MM.1S (cell line): Measurements from ENCODE around the gene MYL2.

Source experiments
- EZH2 ChIP-seq: fragments of 300-600 bp; sonication (generic); optimal IDR thresholded peaks from 2 replicates; pipeline ENCODE3; 2017; ENCODE audit warnings: low read depth, mild to moderate bottlenecking, antibody characterized with exemption, low read length, mixed read lengths
- TF ChIP-seq, protein P1 (sequence below): fragments of 300-600 bp; sonication (generic); IDR thresholded peaks from 2 replicates; pipeline ENCODE4 v1.5.1; 2016; ENCODE audit warnings: antibody characterized with exemption, low read length, mixed read lengths

DNA sequence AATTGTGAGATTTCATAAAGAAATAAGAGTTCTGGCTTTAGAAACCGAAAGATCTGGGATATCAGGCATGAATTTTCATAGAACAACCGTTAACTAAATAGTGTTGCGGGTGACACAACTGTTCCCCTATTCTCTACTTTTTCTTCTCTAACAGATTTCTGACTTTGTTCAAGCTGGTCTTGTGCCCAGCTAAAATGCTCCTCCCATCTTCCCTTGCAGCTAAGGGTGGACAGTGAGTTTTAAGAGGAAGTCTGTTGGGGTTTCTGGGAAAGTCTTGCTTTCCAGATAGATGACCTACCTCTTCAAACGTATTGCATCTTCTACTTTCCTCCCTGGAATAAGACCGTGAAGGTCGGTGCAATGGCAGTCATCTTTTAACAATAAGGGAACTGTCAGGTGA lies 54.9 kb downstream of the MYL2 start:
- TF ChIP-seq, protein P1, sequence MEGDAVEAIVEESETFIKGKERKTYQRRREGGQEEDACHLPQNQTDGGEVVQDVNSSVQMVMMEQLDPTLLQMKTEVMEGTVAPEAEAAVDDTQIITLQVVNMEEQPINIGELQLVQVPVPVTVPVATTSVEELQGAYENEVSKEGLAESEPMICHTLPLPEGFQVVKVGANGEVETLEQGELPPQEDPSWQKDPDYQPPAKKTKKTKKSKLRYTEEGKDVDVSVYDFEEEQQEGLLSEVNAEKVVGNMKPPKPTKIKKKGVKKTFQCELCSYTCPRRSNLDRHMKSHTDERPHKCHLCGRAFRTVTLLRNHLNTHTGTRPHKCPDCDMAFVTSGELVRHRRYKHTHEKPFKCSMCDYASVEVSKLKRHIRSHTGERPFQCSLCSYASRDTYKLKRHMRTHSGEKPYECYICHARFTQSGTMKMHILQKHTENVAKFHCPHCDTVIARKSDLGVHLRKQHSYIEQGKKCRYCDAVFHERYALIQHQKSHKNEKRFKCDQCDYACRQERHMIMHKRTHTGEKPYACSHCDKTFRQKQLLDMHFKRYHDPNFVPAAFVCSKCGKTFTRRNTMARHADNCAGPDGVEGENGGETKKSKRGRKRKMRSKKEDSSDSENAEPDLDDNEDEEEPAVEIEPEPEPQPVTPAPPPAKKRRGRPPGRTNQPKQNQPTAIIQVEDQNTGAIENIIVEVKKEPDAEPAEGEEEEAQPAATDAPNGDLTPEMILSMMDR: no peak
- no peak for TF ChIP-seq EZH2
